AG04449 (cell line): ENCODE results near the gene ARL2.
"Not testable (repeated sequence)": the region's sequence is repeated elsewhere in the genome, so short reads cannot be mapped to it uniquely, and the experiment has no call there.

Experiments
- CTCF ChIA-PET: fragments of 350-600 bp; formaldehyde crosslinking; extraction: SDS; loops from one replicate; lab custom pipeline; 2021; ENCODE audit warnings: antibody characterized with exemption; lab: Yijun Ruan, JAX
- POLR2A ChIA-PET: fragments of 400-600, 350-600 bp; formaldehyde crosslinking; extraction: SDS; loops from one replicate; lab custom pipeline; 2020; ENCODE audit warnings: antibody characterized with exemption, inconsistent platforms; lab: Yijun Ruan, JAX
- DNase-seq: peaks from one replicate; pipeline ENCODE4 v3.0.0-alpha.2; 2010; ENCODE audit warnings: low read depth, low spot score
- H3K4me3 ChIP-seq: 2 replicates; pipeline ENCODE4 v1.5.1; 2011; ENCODE audit warnings: low read depth, mild to moderate bottlenecking, control low read depth, low read length
- CTCF ChIP-seq: IDR thresholded peaks from one replicate; pipeline ENCODE4 v1.5.1; 2011; ENCODE audit warnings: mild to moderate bottlenecking, moderate library complexity, low read length, control low read depth, inconsistent platforms; ENCODE audit not compliant: insufficient read depth; ENCODE audit errors: missing control alignments

Gene ARL2

GRCh38 chr11:65016705-65017104, 2.7 kb downstream of the ARL2 start:
- DNase-seq: no peak
- ChIA-PET CTCF (interaction anchor here (6.4 to 9.4 kb wide), 2 partner anchors 12 to 169 kb away, joined by 104 to 140 read pairs; partner anchors contain the start of genes CDC42BPG and SNX15), POLR2A (no interaction called here)
- no peak for TF ChIP-seq CTCF
- no peak overlapping the region for H3K4me3 ChIP-seq

- no peak overlapping the region for H3K4me3 ChIP-seq
- POLR2A ChIA-PET: interaction anchor here (0.7 kb wide), 1 partner anchor 24 kb away, joined by 3 read pairs; no protein-coding TSS in a partner anchor
- TF ChIP-seq CTCF: no peak
- DNase-seq: no peak
- CTCF ChIA-PET: interaction anchor here (0.9 to 9.4 kb wide), 2 partner anchors 11 kb away, joined by 3 to 140 read pairs; partner anchors contain the start of gene SNX15
Observed at GRCh38 chr11:65017937-65018336, 4.0 kb downstream of the ARL2 start.

DNA sequence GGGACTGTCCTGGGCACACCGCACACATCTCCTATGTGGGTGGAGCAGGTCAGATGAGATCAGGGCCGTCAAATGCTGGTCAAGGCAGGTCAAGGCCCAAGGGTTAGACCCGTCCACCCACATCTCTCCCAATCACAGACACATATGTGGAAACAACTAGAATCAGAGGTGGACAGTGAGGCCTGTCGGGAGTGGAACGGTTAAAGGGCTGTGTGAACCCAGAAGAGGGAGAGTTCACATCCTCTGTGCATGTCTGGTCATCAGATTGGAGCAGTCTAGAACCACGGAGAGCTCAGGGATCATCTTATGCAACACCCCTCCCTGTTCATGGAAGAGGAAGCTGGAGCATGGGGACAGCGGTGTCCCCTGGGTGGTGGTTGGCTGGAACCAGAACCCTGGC, 5.9 kb downstream of the ARL2 start:
- no peak overlapping the region for H3K4me3 ChIP-seq
- ChIA-PET POLR2A (no interaction called here), CTCF (no interaction called here)
- no peak for TF ChIP-seq CTCF
- DNase-seq: no peak

DNA sequence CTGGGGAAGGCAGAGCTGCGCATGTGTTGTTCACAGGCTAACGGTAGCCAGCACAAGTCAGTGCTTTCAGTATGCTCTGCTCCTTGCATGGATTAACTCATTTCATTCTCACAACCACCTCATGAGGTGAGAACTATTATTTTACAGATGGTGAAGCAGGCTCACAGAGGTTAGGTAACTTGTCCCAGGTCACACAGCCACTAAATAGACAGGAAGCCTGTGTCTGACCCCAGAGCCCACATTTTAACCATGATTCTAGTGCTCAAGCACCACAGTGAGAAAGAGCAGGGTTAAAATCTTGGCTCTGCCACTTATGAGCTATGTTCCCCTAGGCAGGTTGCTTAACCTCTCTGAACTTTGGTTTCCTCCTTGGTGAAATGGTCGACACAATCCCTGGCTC, 7.0 kb downstream of the ARL2 start:
- CTCF ChIA-PET: no interaction called here
- TF ChIP-seq CTCF: no peak
- no peak for DNase-seq
- POLR2A ChIA-PET: no interaction called here
- H3K4me3 ChIP-seq: no peak overlapping the region

DNA sequence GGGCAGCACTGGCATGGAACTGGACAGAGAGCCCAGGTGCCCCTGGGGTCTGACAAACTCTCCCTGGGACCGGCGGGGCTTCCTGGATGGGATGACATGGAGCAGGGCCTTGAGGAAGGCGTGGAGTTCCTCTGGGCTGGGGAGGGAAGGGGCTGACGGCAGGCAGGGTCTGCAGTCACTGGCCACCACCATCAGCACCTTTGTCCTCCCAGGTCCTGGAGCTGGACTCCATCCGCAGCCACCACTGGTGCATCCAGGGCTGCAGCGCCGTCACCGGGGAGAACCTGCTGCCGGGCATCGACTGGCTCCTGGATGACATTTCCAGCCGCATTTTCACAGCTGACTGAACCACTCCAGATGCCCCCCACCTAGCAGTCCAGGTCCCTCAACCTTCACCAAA, 7.5 kb downstream of the ARL2 start:
- no peak overlapping the region for H3K4me3 ChIP-seq
- POLR2A ChIA-PET: interaction anchor here (0.7 kb wide), 1 partner anchor 37 kb away, joined by 3 read pairs; no protein-coding TSS in a partner anchor
- no peak for DNase-seq
- CTCF ChIA-PET: interaction anchor here (1.7 kb wide), 1 partner anchor 8 kb away, joined by 13 read pairs; the partner anchor contains the start of gene ARL2
- TF ChIP-seq CTCF: no peak

DNA sequence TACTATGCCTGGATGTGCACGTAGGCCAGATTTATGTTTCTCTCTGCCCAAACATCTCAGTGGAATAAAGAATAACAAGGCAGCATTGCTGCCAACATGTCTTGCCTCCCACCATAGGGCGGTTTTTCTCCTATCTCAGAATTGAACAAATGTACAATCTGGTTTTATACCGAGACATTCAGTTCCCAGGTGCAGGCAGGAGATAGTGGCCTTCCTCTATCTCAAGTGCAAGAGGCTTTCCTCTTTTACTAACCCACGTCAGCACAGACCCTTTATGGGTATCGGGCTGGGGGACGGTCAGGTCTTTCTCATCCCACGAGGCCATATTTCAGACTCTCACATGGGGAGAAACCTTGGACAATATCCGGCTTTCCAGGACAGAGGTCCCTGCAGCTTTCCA, 9.5 kb downstream of the ARL2 start:
- DNase-seq, H3K4me3 ChIP-seq, POLR2A ChIA-PET: not testable (repeated sequence)
- CTCF ChIA-PET: interaction anchor here (10.5 kb wide), 1 partner anchor 10 kb away, joined by 140 read pairs; the partner anchor contains the start of gene ARL2

DNA sequence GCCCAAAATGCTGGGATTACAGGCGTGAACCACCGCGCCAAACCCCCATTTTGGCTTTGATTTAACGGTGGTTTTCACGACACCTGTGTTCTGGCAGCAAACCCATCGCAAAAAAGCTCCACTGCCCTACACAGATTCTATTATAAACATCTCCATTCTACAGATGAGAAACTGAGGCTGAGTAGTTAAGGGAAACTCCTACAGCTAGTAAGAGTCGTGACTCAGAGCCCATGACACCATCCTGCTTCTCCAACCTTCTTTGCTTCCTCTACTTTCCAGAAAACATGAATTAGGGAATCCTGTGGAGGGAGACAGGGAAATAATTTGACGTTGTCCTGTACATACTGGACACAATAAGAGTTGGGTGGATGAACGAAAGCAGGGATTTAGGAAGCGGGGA, 12.8 kb downstream of the ARL2 start:
- DNase-seq: no peak
- POLR2A ChIA-PET: interaction anchor here (0.6 to 2.0 kb wide), 2 partner anchors 13 to 90 kb away, joined by 3 to 13 read pairs; partner anchors contain the start of gene ARL2
- peak overlapping the region; percentile 87 for H3K4me3 ChIP-seq
- CTCF ChIA-PET: interaction anchor here (0.6 to 10.5 kb wide), 11 partner anchors 9 to 216 kb away, joined by 3 to 140 read pairs (median 3); partner anchors contain the start of genes ARL2, MEN1, SAC3D1 and TM7SF2
- TF ChIP-seq CTCF: no peak
